Peyer's patch (tissue), 4 donors: ENCODE data around the gene ZFP62.

ENCODE experiments used
- CTCF ChIP-seq, 6 experiments: fragments of 450-650 bp in 4 of 6; fragments of 200-600 bp in 2 of 6; sonication (generic) in 1 of 6; IDR thresholded peaks; one replicate each; pipeline ENCODE4 v1.5.1; 2017 to 2019; ENCODE audit warnings: antibody characterized with exemption in 6 of 6, mild to moderate bottlenecking in 3 of 6, moderate library complexity in 1 of 6
- POLR2A ChIP-seq, 2 donors: fragments of 450-650 bp; IDR thresholded peaks; one replicate each; pipeline ENCODE4 v1.5.1; 2017; ENCODE audit warnings: antibody characterized with exemption in 2 of 2, mild to moderate bottlenecking in 2 of 2, moderate library complexity in 2 of 2

DNA sequence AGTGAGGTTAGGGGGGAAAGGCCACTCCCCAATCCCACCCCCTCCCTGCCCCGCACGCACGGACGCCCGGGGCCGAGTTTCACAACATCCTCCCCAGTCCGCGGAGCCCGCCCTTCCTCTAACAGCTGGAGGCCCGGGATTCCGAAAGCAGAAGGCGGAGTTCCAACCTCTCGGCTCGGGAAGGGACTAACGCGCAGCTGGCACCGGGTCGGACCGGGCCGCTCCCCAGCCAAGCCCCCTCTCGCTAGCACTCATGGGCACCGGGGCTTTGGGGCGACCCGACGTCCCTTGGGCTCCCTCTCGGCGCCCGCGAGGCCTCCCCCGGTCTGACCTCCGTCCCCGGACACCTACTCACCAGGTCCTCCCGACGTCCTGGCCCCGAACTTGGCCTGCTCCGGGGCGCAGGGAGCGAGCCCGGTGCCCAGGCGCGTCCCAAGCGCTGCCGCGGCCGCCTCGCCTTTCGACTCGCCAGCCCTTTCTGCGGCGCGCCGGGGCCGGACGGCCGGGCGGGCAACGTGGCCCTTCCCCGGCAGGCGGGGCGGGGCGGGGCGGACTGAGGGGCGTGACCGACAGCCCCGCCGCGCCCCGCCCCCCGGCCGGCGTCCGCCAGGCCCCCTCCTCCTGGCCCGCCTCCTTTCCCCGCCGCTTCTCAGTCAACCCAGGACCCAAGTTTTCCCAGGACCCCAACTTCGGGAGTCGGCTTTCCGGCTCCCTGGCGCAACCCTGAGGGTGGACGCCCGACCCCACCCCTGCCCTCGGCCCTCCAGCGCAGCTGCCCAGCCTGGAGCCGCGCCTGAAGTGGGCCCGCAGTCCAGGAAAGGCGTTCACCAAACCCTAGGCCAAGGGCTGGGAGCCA, 58.5 kb downstream of the ZFP62 start, which contains the start of gene MGAT1:
- TF ChIP-seq CTCF (IDR thresholded peaks at IDR 0.05), result no peak
- peak; percentile 76 to 88 for TF ChIP-seq POLR2A (IDR thresholded peaks at IDR 0.05)
